Caco-2 (cell line): ENCODE data around the gene COL13A1. TPM values are rescaled to one million over a fixed set of nuclear protein-coding genes. Genes with fewer than 3 reads are reported as not detected.
A peak's percentile ranks its signal among the peaks of the same experiment; 100 is the strongest.

Source experiments
- BruUV-seq: library from RNA; stranded (reverse); fragments of 400-500 nt; replicated peaks from 2 replicates; lab custom pipeline; 2021; lab: Mats Ljungman, UMichigan
- CTCF ChIA-PET: fragments of 300-600 bp; sonication (Branson Sonifier 250); formaldehyde crosslinking; loops from one replicate; lab custom pipeline; 2022; ENCODE audit warnings: antibody characterized with exemption; lab: Charles Lee
- POLR2A ChIA-PET: fragments of 300-600 bp; sonication (Branson Sonifier 250); formaldehyde crosslinking; loops from one replicate; lab custom pipeline; 2022; ENCODE audit warnings: antibody characterized with exemption; lab: Charles Lee
- DNase-seq, 2 experiments: peaks; one replicate each; pipeline versions ENCODE4 v3.0.0 to v3.0.0-alpha.2; 2020 to 2022
- H3K27me3 ChIP-seq: replicated peaks from 2 replicates; pipeline ENCODE4 v1.6.0; 2011; ENCODE audit warnings: low read length; ENCODE audit not compliant: control insufficient read depth, insufficient read depth
- H3K36me3 ChIP-seq: 2 replicates; pipeline ENCODE4 v1.5.1; 2011; ENCODE audit warnings: low read length; ENCODE audit not compliant: control insufficient read depth, insufficient read depth
- H3K4me1 ChIP-seq: fragments of 250-450 bp; sonication (Bioruptor Pico); 2 replicates; pipeline ENCODE4 v1.5.1; 2020; ENCODE audit warnings: mild to moderate bottlenecking
- H3K4me3 ChIP-seq: 2 replicates; pipeline ENCODE4 v1.5.1; 2011; ENCODE audit warnings: low read depth, mild to moderate bottlenecking, control low read depth, low read length
- H3K9me3 ChIP-seq: fragments of 250-450 bp; sonication (Bioruptor Pico); 2 replicates; pipeline ENCODE4 v1.5.1; 2020; ENCODE audit warnings: mild to moderate bottlenecking, moderate library complexity
- H3K27ac Mint-ChIP-seq: one replicate; pipeline ENCODE4 v1.8.0; 2022; ENCODE audit warnings: mixed read lengths; ENCODE audit not compliant: unreplicated experiment
- H3K27me3 Mint-ChIP-seq: one replicate; pipeline ENCODE4 v1.8.0; 2022; ENCODE audit warnings: mixed read lengths; ENCODE audit not compliant: insufficient read depth, unreplicated experiment
- H3K36me3 Mint-ChIP-seq: one replicate; pipeline ENCODE4 v1.8.0; 2022; ENCODE audit warnings: mild to moderate bottlenecking, mixed read lengths; ENCODE audit not compliant: insufficient read depth, unreplicated experiment
- H3K4me1 Mint-ChIP-seq: one replicate; pipeline ENCODE4 v1.8.0; 2022; ENCODE audit warnings: low read depth, mixed read lengths; ENCODE audit not compliant: unreplicated experiment
- H3K4me3 Mint-ChIP-seq: one replicate; pipeline ENCODE4 v1.8.0; 2022; ENCODE audit warnings: mild to moderate bottlenecking, moderate library complexity, mixed read lengths; ENCODE audit not compliant: unreplicated experiment
- H3K9me3 Mint-ChIP-seq: one replicate; pipeline ENCODE4 v1.8.0; 2022; ENCODE audit warnings: mixed read lengths; ENCODE audit not compliant: unreplicated experiment
- intact Hi-C: fragments of 100-400 bp; cut with micrococcal nuclease; formaldehyde crosslinking; loops from one replicate; pipeline ENCODE4 v1.10.0; 2022; ENCODE audit not compliant: unreplicated experiment
- total RNA-seq: library from RNA; stranded (reverse); gene quantifications from 2 replicates; pipeline ENCODE4 v1.2.3, GENCODE V29; 2022
- TF ChIP-seq, protein P1 (sequence below), 2 experiments: fragments of 200-600 bp in 1 of 2; IDR thresholded peaks; 1 replicate in 1 of 2; 2 replicates in 1 of 2; pipeline versions ENCODE4 v1.5.1 to v1.8.0; 2011 to 2022; ENCODE audit warnings: antibody characterized with exemption in 1 of 2, control low read depth in 1 of 2, inconsistent platforms in 1 of 2, low read depth in 1 of 2, low read length in 1 of 2, mild to moderate bottlenecking in 1 of 2, moderate library complexity in 1 of 2; ENCODE audit not compliant: insufficient read depth in 1 of 2, severe bottlenecking in 1 of 2, unreplicated experiment in 1 of 2

COL13A1 gene
- total RNA-seq, 1 experiment from 2014 or later: not detected

GRCh38 chr10:69800665-69801064 is 1.0 kb upstream of the COL13A1 start:
- 0 out of 2 replicates have a peak, but pooled peaks cover 7% of the 10 kb centered on the region for H3K9me3 ChIP-seq
- Mint-ChIP-seq H3K36me3 (no peaks in the 10 kb centered on the region), H3K9me3 (peaks cover 10% of the 10 kb centered on the region), H3K4me3 (peak overlapping the region; percentile 71), H3K27me3 (peaks cover 38% of the 10 kb centered on the region), H3K27ac (no peak overlapping the region), H3K4me1 (peaks cover 7% of the 10 kb centered on the region)
- TF ChIP-seq, protein P1, sequence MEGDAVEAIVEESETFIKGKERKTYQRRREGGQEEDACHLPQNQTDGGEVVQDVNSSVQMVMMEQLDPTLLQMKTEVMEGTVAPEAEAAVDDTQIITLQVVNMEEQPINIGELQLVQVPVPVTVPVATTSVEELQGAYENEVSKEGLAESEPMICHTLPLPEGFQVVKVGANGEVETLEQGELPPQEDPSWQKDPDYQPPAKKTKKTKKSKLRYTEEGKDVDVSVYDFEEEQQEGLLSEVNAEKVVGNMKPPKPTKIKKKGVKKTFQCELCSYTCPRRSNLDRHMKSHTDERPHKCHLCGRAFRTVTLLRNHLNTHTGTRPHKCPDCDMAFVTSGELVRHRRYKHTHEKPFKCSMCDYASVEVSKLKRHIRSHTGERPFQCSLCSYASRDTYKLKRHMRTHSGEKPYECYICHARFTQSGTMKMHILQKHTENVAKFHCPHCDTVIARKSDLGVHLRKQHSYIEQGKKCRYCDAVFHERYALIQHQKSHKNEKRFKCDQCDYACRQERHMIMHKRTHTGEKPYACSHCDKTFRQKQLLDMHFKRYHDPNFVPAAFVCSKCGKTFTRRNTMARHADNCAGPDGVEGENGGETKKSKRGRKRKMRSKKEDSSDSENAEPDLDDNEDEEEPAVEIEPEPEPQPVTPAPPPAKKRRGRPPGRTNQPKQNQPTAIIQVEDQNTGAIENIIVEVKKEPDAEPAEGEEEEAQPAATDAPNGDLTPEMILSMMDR (IDR thresholded peaks at IDR 0.05; ENCODE audit: insufficient read depth in 1 of 2, low read depth in 1 of 2, low read length in 1 of 2, severe bottlenecking in 1 of 2, unreplicated experiment in 1 of 2): no peak
- H3K27me3 ChIP-seq: peaks cover 7% of the 10 kb centered on the region
- no peak for DNase-seq
- intact Hi-C loops: loop anchor here (1.0 kb wide), 4 partner anchors 11 to 156 kb away; no protein-coding TSS in a partner anchor
- H3K4me3 ChIP-seq: no peak overlapping the region
- no peaks in the 10 kb centered on the region for H3K36me3 ChIP-seq
- POLR2A ChIA-PET: no interaction called here
- peaks cover 18% of the 10 kb centered on the region for H3K4me1 ChIP-seq
- CTCF ChIA-PET: interaction anchor here (0.9 to 1.4 kb wide), 14 partner anchors 8 to 155 kb away, joined by 3 to 15 read pairs (median 4); no protein-coding TSS in a partner anchor
- BruUV-seq: no TSS peak

- peak; percentile 70 to 77 for DNase-seq
- no peaks in the 10 kb centered on the region for H3K36me3 ChIP-seq
- Mint-ChIP-seq H3K27ac (no peak overlapping the region), H3K27me3 (peaks cover 42% of the 10 kb centered on the region), H3K36me3 (no peaks in the 10 kb centered on the region), H3K4me1 (peaks cover 7% of the 10 kb centered on the region), H3K4me3 (peak overlapping the region; percentile 71), H3K9me3 (peaks cover 8% of the 10 kb centered on the region)
- peak overlapping the region; percentile 30 for H3K4me3 ChIP-seq
- no TSS peak for BruUV-seq
- H3K4me1 ChIP-seq: peaks cover 18% of the 10 kb centered on the region
- TF ChIP-seq, protein P1 (IDR thresholded peaks at IDR 0.05; ENCODE audit: insufficient read depth in 1 of 2, low read depth in 1 of 2, low read length in 1 of 2, severe bottlenecking in 1 of 2, unreplicated experiment in 1 of 2): peak; percentile 75 to 84
- intact Hi-C loops: no loop called here
- ChIA-PET CTCF (interaction anchor here (0.9 to 1.4 kb wide), 17 partner anchors 8 to 285 kb away, joined by 3 to 15 read pairs (median 3); no protein-coding TSS in a partner anchor), POLR2A (no interaction called here)
- H3K27me3 ChIP-seq: peaks cover 9% of the 10 kb centered on the region
- H3K9me3 ChIP-seq: 0 out of 2 replicates have a peak, but pooled peaks cover 3% of the 10 kb centered on the region
These were observed 642 bp upstream of the COL13A1 start for GRCh38 chr10:69801094-69801433.

DNA sequence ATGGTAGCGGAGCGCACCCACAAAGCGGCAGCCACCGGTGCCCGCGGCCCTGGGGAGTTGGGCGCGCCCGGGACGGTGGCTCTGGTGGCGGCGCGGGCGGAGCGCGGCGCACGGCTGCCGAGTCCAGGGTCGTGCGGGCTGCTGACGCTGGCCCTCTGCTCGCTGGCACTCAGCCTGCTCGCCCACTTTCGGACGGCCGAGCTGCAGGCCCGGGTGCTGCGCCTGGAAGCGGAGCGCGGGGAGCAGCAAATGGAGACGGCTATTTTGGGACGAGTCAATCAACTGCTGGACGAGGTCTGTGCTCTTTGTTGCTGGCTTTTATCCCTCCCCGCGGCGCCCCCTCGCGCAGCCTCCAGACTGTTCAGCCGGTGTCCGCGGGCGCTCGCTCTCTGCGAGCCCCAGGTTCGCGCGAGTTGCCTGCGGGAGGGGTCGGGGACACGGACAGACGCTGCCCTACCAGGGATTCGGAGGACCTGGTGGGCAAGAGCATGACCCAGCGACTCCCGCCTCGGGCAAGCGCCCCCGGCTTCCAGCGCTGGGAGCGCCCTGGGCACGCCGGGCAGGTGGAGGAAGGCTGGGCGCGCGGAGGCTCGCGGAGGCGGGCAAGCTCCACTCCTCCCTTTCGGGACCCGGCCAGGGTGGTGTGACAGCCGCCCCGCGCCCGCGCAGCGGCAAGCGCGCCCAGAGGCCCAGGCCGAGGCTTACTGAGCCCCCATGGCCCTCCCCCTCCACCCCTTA is 887 bp downstream of the COL13A1 start:
- no TSS peak for BruUV-seq
- Histone ChIP-seq H3K4me1 (peaks cover 18% of the 10 kb centered on the region), H3K4me3 (peak overlapping the region; percentile 23), H3K9me3 (no peaks in the 10 kb centered on the region), H3K27me3 (peaks cover 9% of the 10 kb centered on the region), H3K36me3 (no peaks in the 10 kb centered on the region)
- no peaks in the 10 kb centered on the region for H3K9me3 Mint-ChIP-seq
- CTCF ChIA-PET: no interaction called here
- TF ChIP-seq, protein P1 (IDR thresholded peaks at IDR 0.05; ENCODE audit: insufficient read depth in 1 of 2, low read depth in 1 of 2, low read length in 1 of 2, severe bottlenecking in 1 of 2, unreplicated experiment in 1 of 2): peak in 1 of 2 experiments; percentile 21
- H3K4me3 Mint-ChIP-seq: peak overlapping the region; percentile 71
- no peak overlapping the region for H3K27ac Mint-ChIP-seq
- intact Hi-C loops: no loop called here
- H3K27me3 Mint-ChIP-seq: peaks cover 44% of the 10 kb centered on the region
- peak in 1 of 2 experiments; percentile 51 for DNase-seq
- H3K4me1 Mint-ChIP-seq: peaks cover 7% of the 10 kb centered on the region
- no peaks in the 10 kb centered on the region for H3K36me3 Mint-ChIP-seq
- POLR2A ChIA-PET: no interaction called here
